T-helper 2 cell treated with Interferon-gamma antibody and Interleukin-4, amounts not matched to agents 100 ng/mL and 5 ng/mL, for 36 hours (primary cell): Measurements from ENCODE around the gene CLCN1. TPM values are rescaled to one million over a fixed set of nuclear protein-coding genes. Genes with fewer than 3 reads are reported as not detected.
"Not testable (repeated sequence)": the region's sequence is repeated elsewhere in the genome, so short reads cannot be mapped to it uniquely, and the experiment has no call there.

Experiments
- intact Hi-C: fragments of 100-400 bp; cut with micrococcal nuclease; formaldehyde crosslinking; loops from one replicate; pipeline ENCODE4 v1.15.1; 2023
- total RNA-seq: library from RNA; stranded (reverse); gene quantifications from 2 replicates; pipeline ENCODE4 v1.2.3, GENCODE V29; 2022

CLCN1 gene
- total RNA-seq, 1 donor from 2014 or later: not detected

DNA sequence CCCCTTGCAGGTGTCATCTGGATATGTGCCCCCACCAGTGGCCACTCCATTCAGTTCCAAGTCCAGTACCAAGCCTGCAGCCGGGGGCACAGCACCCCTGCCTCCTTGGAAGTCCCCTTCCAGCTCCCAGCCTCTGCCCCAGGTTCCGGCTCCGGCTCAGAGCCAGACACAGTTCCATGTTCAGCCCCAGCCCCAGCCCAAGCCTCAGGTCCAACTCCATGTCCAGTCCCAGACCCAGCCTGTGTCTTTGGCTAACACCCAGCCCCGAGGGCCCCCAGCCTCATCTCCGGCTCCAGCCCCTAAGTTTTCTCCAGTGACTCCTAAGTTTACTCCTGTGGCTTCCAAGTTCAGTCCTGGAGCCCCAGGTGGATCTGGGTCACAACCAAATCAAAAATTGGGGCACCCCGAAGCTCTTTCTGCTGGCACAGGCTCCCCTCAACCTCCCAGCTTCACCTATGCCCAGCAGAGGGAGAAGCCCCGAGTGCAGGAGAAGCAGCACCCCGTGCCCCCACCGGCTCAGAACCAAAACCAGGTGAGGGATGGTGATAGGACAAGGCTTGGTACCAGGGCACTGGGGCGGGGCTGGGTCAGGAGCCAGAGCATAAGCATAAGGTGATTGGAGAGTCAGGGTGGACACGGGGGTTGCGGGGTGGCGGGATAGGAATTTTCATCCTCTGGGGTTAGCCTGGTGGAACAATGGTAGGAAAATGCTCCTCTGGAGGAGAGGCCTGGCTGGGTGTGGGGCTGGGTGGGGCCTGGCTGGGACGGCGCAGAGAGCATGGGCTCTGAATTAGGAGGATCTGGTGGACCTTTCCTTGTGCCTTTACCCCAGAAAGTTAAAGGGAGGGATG, 67.1 kb downstream of the CLCN1 start:
- intact Hi-C loops: loop anchor here (10.0 kb wide), 1 partner anchor 1452 kb away; the partner anchor contains the start of gene TPK1

DNA sequence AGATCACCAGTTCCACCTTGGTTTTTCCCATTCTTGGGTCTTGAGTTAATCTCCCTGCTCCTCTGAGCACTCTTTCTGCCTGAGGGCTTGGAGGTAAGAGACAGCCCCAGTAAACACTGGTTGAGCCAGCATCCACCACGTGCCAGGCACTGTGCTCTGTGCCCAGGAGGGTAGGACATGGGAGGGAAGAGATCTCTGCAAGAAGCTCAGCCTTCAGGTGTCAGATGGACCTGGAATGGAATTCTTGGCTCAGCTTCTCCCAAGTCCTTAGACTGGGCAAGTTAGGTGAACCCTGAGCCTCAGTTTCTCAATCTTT, 67.7 kb downstream of the CLCN1 start:
- intact Hi-C loops: loop anchor here (10.0 kb wide), 1 partner anchor 1451 kb away; the partner anchor contains the start of gene TPK1

DNA sequence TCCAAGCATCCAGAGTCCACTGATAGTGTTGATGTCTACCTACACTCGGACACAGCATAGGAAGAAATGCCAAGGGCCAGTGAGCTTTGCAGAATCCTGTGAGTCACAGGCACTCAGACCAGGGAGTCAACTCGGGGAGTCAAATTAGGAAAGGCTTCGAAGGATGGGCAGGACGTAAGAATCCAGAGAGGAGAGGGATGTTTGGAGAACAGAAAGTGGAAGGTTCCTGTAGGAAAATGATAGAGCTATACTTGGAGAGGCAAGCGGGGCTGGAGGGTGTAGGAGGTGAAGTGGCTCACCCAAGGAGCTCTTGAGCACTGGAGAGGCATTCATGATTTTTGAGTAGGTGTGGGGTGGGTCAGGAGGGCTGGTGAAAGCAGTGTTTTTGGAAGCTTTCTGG, 68.2 kb downstream of the CLCN1 start:
- intact Hi-C loops: loop anchor here (10.0 kb wide), 1 partner anchor 1451 kb away; the partner anchor contains the start of gene TPK1

DNA sequence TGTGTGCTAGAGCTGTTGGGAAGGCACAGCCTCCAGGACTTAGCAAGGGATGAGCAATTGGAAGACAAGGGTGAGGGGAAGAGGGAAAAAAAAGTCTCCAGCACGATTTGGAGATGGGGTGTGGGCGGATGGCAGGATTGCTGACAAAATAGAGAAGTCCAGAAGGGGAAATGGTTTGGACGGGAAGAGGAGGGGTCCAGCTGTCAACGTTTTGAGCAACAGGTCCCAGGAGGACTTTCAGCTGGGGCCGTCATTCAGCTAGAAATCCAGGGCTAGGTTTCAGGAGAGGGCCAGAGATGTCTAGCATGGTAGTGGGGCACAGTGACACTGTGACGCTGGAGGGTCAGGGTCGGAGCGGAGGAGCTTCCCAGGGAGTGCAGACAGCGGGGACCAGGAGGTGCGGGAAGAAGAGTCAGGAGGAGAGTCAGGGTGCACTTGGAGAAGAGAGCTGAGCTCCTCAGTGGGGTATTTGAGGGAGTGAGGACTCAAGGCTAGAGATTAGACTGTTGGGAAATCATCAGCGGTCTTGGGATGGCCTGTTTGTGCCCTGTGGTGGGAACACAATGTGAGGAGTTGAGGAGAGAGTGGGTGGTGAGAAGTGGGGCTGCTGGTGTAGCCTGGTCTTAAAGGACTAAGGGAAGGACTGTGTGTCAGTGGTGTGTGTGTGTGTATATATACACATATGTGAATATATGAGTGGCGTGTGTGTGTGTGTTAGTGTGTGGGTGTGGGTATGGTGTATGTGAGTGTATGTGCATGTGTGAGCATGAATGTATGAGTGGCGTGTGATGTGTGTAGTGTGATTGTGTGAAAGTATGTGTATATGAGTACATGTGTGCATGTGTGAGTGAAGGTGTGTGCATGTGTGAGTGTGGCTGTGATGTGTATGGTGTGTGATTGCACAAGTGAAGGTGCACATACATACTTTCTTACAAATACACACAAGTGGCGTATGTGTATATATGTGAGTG, 69.0 kb downstream of the CLCN1 start:
- intact Hi-C loops: loop anchor here (10.0 kb wide), 1 partner anchor 1450 kb away; the partner anchor contains the start of gene TPK1

DNA sequence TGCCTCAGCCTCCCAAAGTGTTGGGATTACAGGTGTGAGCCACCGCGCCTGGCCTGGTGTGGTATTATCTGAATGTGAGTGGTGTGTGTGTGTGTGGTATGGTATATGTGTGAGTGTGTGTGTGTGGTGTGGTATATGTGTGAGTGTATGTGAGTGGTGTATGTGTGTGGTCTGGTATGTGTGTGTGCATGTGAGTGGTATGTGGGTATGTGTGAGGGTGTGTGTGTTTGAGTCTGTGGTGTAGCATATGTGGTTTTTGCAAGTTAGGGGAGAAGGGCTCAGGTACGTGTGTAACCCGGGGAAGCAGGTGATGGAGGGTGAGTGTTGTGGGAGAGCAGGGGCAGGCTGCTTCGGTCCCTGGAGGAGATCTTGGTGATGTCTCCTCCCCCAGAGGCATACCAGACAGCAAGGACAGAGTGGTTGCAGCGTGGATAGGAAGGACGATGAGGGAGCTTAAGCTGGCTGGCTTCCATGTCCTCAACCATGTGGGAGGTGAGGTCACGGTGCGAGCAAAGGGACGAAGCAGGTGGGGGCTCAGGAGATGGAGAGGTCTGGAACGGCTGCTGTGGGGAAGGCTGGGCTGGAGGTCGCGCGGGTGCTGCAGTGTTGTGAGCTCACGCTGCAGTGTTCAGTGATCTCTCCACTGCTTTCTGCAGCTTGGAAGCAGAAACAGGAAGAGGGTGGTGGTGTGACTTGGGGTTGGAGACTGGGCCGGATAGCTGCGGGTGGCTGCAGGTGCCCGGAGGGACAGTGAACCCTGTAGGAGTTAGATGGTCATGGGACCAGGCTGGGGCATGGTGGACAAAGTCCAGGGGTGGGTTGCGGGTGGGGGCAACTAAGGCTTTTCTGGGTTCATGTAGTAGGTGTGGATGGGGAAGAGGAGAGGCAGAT, 70.2 kb downstream of the CLCN1 start:
- intact Hi-C loops: loop anchor here (10.0 kb wide), 1 partner anchor 1449 kb away; the partner anchor contains the start of gene TPK1

DNA sequence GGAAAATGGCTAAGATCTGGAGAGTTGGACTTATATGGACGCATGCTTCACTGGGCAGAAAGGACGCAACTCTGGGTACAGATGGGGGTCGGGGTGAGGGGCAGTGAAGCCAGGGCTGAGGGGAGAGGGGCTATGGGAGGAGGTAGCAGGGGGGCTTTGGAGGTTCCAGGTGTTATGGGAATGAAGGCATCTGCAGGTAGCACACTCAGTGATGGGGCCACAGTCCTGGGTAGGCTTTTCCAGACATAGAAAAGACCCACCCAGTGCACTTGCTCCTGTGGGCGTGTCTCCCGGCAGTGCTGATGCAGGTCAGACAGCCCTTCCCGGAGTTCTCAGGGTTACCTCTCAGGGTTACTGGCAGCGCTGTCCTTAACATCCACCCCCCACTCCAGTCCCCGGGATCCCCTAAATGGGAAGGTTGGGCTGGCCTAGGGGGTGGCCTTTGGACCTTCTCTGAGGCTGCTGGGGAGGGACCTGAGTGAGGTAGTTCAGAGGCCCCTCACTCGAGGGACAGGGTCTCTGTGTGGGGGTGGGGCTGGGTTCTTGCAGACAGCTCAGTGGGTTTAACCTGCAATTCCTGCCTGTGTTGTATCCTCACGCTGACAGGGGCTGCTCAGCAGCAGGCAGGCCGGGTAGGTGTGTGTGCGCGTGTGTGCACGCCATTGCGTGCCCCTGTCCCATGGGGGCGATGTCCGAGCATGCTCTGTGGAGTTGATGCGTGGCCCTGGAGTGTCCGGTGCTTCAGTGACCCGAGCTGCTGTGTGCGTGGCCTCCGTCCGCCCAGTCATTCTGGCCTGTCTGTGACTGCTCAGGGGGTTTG, 71.5 kb downstream of the CLCN1 start:
- intact Hi-C loops: loop anchor here (10.0 kb wide), 1 partner anchor 1447 kb away; the partner anchor contains the start of gene TPK1

DNA sequence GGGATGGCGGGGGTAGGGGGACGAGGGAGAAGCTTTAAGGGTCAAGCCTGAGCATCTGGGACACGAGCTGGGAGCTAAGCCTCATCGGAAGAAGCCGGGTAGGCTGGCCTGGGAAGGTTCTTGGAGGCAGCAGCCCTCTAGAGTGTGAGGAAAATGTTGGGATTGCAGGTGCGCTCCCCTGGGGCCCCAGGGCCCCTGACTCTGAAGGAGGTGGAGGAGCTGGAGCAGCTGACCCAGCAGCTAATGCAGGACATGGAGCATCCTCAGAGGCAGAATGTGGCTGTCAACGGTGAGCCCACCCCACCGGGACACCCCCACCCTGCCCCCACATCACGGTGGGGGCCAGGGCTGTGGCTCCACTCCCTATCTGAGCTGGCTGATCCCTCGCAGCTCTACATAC, 72.1 kb downstream of the CLCN1 start:
- intact Hi-C loops: loop anchor here (10.0 kb wide), 1 partner anchor 1447 kb away; the partner anchor contains the start of gene TPK1

DNA sequence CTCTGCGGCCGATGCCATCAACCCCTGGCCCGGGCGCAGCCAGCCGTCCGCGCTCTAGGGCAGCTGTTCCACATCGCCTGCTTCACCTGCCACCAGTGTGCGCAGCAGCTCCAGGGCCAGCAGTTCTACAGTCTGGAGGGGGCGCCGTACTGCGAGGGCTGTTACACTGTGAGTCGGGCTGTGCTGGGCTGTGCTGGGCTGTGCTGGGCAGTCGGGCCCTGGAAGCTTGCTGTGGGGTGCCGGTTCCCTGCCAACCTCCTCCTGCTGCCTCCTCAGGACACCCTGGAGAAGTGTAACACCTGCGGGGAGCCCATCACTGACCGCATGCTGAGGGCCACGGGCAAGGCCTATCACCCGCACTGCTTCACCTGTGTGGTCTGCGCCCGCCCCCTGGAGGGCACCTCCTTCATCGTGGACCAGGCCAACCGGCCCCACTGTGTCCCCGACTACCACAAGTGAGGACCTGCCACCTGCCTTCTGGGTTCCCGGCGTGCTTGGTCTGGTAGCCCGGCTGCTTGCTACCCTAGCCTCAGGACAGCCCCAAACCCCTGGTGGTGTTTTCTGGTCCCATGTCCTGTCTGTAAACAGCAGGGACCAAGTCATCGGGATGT, 72.7 kb downstream of the CLCN1 start:
- intact Hi-C loops: loop anchor here (10.0 kb wide), 1 partner anchor 1446 kb away; the partner anchor contains the start of gene TPK1

DNA sequence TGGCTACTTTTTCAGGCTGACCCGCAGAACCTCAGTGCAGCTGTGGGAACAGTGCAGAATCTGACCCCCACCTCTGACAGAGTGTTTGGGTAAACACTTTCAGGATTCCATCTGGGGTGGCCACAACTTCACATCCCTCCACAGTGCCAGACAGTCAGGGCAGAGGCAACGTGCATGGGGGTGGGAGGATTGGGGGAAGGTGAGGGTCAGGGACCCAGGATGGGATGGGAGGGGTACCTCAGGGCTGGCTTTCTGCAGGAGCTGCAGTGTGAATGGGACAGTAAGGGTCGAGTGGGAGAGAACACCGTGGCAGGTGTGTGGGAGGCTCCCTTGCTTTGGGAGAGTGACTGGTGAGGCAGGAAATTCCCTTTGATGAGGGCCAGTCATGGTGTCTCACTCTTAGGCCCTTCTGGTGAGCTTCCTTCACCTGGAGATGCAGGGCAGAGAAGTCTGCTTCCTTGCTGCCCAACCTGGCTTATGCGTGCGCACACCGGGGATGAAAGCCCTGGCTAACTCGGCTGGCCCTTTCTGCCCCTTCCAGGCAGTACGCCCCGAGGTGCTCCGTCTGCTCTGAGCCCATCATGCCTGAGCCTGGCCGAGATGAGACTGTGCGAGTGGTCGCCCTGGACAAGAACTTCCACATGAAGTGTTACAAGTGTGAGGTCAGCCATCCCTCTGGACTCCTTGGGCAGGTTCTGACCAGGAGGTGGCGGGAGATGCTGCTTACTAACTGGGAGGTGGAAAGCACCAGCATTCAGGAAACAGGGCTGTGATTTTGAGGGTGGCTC, 73.6 kb downstream of the CLCN1 start:
- intact Hi-C loops: loop anchor here (10.0 kb wide), 1 partner anchor 1445 kb away; the partner anchor contains the start of gene TPK1

DNA sequence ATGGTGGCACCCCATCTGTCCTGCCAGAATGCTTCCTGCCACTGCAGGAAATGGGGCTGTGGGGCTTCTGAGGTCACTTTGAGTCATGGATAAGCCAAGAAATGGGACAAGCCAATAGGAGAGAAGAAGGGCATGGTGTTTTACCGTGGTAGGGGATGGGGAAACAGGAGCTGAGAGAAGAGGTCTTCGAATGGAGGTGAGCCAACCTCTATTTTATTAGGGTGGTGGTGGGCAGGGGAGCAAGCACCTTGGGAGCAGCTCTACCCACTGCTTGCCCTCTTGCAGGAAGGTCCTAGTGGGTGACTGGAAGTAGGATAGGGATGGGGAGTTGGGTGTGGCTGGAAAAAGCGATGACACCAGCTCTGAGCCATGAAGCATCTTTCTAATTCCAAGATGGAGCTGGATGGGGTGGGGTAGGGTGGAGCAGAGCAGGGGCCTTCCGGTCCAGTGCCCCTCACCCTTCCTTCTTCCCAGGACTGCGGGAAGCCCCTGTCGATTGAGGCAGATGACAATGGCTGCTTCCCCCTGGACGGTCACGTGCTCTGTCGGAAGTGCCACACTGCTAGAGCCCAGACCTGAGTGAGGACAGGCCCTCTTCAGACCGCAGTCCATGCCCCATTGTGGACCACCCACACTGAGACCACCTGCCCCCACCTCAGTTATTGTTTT, 74.3 kb downstream of the CLCN1 start:
- intact Hi-C loops: no loop called here

DNA sequence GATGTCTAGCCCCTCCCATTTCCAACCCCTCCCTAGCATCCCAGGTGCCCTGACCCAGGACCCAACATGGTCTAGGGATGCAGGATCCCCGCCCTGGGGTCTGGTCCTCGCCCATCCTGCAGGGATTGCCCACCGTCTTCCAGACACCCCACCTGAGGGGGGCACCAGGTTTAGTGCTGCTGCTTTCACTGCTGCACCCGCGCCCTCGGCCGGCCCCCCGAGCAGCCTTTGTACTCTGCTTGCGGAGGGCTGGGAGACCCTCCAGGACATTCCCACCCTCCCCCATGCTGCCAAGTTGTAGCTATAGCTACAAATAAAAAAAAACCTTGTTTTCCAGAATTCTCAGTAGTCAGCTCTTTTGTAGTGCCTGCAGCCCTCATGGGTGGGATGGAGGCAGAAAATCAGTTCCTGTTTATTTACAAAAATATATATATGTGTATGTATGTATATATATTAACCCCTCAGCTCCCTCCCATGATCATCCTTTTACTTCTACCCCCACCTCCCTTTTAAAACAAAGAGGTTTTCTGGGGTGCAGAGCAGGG, 74.9 kb downstream of the CLCN1 start:
- intact Hi-C loops: no loop called here

DNA sequence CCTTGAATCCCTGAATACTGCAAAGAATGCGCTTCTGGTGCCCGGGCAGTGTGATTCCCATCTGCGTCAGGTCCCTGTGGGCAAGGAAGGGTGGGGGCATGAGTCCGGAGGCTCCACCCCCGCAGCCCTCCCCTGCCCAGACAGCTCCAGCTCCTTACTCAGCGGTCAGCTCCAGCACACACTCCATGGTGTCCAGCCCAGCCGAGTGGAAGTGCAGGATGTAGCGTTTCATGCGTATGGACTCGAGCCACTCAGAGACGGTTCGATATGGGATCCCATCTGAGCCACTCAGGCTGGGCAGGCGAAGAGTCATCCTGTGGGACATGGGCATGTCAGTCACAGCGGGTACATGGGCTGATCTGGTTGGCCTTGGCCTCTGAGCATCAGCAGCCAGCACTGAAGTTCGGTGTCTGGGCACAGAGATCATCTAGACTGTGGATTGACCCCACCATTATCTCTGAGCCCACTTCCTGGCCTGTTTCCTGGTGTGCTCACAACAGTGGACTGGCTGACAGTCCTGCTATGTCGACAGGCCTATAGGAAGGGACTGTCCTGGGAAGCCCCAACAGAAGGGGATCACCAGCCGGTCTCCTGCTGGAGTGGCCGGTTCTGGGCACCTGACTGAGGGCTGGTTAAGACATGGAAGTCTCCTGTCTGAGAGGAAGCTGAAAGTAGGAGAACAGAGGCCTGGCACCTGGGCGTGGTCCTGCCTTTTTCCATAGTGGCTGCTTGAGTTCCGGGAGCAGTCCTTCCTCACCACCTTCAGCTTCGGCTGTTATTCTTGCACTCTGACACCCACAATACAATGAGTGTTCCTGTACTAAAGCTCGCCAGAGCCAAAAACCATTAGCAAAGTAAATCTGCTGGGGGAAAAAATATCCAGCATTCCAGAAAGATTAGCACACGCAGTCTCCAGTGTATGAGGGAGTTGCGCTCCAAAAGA, 75.8 kb downstream of the CLCN1 start:
- intact Hi-C loops: no loop called here

DNA sequence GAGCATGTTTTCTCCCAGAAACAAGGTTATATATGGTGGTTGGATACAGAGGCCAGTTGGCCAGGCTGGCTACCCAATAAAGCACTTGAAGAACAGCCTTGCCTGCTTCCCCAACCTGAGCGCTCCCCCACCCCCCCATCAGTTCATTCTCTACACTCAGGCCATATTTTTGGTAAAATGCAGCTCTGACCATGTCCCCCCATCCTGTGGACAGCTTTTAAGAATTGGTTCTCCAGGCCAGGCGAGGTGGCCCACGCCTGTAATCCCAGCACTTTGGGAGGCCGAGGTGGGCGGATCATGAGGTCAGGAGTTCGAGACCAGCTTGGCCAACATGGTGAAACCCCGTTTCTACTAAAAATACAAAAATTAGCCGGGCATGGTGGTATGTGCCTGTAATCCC, 76.5 kb downstream of the CLCN1 start:
- intact Hi-C loops: not testable (repeated sequence)

DNA sequence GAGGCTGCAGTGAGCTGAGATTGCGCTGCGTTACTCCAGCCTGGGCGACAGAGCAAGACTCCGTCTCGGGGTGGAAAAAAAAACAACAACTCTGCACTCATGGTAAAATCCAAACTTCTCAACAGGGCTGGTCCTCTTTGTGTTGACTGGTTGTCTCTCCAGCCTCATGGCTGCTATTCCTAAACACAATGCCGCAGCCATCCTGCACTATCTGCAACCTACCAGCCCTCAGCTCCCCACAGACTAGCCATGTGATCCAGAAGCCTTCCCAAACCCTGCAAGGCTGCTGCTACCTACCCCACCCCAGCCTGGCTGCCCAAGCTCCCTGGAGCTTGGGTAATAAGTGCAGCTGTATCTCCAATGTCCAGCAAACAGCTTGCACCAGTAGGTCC, 77.0 kb downstream of the CLCN1 start:
- intact Hi-C loops: no loop called here

DNA sequence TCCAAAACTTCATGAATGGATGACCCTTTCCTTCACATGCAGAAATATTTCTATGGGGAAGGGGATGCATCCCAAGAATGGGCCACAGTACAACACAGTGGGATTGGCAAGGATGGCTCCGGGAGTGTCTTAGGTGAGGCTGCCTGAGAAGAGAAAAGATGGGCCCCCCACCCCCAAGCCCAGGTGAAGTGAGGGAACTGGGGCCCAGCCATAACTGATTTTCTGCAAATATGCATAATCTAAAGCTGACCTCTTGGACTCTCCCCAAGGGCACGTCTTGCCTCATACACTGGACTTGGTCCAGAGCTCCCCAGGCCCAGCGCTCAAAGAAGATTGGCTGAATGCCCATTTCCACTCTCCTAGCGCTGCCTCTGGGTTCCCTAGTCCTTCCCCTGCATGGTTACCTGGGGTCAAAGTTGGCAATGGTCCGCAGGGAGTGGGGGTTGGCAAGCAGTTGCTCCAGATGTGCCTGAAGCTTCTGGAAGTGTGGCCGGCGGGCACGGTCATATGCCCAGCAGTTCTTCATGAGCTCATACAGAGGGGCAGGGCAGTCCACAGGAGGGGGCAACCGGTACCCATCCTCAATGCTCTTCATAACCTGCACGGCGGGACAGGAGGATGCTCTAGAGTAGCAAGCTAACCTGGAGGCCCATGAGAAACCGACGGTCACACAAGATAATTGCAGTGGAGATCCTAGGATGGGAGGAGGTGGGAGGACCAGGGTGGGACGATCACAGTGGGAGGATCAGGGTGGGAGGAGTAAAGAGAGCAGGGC, 77.5 kb downstream of the CLCN1 start:
- intact Hi-C loops: no loop called here

DNA sequence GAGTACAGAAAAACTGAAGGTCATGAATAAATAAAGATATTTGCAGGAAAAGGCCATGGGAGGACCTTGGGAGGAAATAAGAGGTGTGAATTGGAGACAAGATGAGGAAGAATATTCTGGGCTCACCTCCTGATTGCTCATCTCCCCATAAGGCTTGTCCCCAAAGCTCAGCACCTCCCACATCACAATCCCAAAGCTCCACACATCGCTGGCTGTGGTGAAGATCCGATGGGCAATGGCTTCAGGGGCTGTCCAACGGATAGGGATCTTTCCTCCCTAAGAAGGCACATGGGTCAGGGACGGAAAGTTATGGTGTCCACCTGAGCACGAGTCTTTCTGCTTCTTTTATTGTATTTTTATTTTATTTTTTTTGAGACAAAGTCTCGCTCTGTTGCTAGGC, 78.2 kb downstream of the CLCN1 start:
- intact Hi-C loops: no loop called here
